GM21723 (cell line): ENCODE data around the gene CDC42.
"Not testable (repeated sequence)": the region's sequence is repeated elsewhere in the genome, so short reads cannot be mapped to it uniquely, and the experiment has no call there.

Experiments
- ATAC-seq: cut with Tn5 transposase; IDR thresholded peaks from one replicate; pipeline ENCODE4 v1.9.1; 2021; ENCODE audit warnings: mild to moderate bottlenecking, moderate library complexity; ENCODE audit not compliant: unreplicated experiment

Gene CDC42

DNA sequence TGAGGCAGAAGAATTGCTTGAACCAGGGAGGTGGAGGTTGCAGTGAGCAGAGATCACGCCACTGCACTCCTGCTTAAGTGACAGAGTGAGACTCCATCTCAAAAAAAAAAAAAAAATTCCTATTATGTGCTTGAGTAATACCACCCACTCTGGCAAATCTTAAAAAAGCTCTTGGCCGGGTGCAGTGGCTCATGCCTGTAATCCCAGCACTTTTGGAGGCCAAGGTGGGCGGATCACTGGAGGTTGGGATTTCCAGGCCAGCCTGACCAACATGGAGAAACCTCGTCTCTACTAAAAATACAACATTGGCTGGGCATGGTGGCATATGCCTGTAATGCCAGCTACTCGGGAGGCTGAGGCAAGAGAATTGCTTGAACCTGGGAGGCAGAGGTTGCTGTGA lies 17.7 kb upstream of the CDC42 start:
- not testable (repeated sequence) for ATAC-seq

DNA sequence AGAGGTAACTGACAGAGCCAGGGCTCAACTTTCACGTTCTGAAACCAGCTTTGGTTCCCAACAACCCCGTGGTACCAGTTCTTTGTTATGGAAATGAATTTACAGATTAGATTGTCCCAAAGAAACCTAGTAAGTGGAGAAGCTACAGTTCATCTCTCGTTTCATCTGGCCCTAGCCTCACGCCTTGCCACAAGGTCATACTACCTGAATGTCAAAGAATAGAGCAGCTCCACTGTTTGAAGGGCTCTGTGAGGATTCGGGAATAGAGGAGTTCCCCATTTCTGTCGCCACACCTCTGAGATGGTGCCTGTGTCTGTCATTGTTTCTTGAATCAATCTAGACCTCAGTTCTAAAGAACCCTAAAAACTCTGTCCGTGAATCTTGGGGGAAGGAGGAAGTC lies 15.0 kb upstream of the CDC42 start:
- ATAC-seq = no peak

DNA sequence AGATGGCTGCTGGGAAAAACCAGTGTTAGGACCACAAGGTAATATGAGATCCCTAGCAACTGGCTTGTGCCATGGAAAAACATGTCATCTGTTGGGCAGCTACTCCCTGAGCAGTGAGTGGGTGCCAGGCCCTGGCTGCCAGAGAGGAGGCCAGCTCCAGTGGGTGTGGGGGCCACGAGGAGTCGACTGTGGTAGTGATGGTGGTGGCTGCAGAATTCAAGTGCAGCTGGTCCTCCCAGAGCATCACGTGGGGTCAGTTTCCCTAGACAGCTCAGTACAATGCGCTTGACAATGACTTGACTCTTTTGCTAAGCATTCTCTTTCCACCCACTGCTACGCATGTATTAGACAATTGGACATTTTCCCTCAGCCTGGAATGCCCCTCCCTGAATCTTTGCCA lies 14.5 kb upstream of the CDC42 start:
- ATAC-seq = no peak

DNA sequence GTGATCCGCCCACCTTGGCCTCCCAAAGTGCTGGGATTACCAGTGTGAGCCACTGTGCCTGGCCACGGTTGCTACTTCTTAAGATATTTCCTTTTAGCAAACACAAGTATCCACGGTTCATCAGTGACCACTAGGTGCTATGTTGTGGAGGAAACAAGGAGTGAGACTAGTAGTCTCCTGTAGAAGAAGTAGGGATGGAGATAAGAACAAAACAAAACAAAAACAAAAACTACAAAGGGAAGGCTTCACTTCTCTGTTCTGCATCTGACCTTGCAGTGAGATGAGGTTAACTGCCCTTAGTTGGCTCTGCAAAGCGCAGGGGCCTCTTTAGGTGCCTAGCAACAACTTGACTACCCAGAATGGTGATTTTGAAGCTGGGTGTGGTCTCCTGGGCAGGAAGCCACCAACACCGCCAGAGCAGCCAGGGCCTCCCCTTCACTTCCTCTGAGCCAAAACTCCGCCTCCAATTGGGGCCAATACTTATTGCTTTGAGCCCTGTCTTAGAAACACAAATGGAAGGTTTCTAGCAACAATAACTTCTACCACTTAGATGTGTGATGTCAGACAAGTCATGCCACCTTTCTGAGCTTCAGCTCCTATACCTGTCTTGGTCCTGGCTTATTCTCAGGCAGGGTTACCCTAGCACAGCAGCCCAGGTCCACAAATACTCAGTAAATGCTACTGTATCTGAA lies 12.8 kb upstream of the CDC42 start:
- peak; percentile 97 for ATAC-seq

DNA sequence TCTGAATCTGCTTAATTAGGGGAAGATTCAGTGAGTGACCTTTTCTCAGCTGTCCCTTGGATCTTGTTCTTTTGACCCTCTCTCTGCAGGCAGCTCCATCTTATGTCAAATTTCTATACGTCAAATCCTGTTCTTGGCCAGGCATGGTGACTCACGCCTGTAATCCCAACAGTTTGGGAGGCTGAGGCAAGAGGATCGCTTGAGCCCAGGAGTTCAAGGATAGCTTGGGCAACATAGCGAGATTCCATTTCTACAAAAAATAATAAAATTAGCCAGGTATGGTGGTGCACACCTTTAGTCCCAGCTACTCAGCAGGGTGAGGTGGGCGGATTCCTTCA lies 12.3 kb upstream of the CDC42 start:
- ATAC-seq = no peak

DNA sequence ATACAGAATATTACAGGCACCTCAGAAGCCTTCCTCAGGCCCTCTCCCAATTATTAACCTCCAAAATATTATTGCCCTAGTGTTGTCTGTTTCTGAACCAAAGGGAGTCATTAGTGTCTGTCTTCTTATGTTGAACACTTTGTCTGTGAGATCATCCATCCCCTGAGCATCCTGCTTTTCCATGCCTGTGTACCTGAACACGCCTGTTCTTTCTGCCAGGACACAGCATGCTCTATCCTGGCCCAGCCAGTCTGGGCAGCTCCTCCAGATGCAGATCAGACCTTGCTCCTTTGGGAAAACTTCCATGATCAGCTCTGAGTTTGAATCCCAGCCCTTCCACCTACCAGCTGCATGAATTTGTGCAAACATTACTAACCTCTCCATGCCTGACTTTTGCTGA lies 11.0 kb upstream of the CDC42 start:
- no peak for ATAC-seq

DNA sequence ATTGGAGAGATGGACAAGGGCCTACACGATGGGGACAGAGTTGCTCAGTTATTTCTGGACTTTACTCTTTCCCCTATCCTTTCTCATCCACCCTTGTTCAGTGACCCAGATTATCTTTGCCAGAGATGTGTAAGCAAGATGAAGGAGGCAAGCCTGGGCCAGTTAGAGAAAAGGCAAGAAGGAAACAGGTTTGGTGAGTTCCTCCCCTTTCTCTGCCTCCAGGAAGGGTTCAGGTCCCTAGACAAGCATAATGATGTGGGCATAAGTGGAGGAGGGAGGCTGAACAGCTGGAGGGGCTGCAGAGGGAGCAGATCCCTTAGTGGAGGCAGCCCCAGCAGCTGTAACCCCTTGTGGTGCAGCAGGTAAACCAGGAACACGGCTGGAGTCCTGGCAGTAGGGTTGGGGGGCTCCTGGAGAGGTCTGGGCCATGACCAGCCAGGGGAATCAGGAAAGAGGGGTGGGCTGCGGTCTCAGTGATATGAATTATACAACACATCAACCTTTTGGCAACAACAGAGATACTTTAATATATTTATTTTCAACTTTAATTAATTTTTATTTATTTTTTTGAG lies 9.2 kb upstream of the CDC42 start:
- no peak for ATAC-seq

DNA sequence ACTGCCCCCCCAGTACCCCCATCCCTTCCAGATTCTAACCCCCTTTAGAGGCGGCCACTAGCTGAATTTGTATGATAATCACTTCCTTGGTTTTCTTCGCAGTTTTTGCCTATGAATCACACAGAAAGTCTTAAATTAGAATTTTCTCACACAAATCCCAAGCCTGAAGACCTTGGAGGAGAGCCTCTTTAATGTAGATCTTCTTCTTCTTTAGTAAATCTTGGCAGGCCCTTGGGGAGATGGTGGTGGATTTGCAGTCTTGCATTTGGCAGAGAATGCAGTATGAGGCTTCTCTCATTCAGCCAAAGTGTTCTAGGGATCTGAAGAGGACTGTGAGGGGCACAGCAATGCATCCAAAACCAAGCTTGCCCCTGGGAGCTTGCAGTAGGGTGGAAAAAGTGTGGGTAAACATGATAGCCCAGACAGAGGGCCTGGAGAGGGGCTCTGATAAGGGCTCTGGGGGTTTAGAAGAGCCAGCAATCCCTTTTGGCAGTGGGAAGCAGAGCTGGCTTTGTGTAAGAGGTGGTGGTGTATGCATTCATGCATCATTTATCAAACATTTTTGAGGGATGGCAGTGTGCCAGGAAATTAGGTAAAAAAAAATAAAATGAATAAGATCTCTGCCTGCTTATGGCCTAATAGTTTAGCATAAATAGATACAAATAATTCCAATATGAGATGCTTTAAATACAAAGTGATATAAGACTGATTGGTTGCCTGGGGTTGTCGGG lies 7.7 kb upstream of the CDC42 start:
- ATAC-seq = no peak

DNA sequence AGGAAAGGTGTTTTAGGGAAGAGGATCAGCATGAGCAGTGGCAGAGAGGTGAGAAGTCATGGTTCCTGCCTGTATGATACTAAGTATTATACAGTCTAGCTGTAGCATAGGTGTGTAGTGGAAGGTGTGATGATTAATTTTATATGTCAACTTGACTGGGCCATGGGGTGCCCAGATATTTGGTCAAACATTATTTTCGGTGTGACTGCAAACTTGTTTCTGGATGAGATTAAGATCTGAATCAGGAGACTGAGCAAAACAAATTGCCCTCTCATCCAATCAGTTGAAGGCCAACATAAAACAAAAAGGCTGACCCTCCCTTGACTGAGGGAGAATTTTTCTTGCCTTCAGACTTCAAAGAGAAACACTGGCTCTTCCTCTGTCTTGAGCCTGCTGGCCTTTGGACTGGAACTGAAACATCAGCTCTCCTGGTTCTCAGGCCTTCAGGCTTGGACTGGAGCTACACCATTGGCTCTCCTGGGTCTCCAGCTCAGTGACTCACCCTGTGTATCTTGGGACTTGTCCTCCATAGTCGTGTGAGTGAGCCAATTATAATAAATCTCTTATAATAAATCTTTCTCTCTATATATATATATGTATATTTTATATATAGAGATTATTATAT lies 6.8 kb upstream of the CDC42 start:
- no peak for ATAC-seq

DNA sequence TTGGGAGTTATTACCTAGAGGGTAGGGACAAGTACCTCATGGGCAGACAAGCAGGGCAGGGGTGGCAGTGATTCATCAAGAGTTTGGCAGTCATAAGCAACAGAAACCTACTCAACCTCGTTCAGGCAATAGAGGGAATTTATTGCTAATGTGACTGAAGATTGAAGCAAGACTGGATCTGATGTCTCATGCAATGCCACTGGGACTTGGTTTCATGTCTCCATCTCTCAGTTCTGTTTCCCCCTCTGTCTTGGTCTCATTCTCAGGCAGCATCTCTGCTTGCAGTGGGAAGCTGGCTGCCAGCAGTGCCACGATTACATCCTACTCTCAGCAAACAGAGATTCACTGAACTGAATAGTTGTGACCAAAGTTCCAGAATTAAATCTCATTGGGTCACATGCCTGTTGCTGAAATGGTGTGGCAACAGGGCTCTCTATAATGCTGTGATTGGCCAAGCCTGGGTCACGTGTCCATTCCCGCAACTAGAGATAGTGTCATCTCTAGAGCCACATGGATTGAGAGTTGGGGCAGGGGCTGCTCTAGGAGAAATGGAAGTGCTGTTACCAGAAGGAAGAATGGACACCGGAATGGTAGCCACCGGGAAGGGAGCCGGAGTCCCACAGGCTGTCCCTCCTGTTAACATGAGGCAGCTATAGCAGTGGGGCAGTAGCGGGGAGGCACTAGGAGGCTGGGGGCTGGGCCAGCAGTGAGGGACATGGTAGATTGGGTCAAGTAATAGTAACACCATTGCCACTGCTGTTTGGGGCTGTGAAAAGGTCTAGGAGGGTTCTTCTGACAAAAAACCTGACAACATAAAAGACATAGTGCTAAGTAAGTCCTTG lies 3.9 kb upstream of the CDC42 start:
- no peak for ATAC-seq

DNA sequence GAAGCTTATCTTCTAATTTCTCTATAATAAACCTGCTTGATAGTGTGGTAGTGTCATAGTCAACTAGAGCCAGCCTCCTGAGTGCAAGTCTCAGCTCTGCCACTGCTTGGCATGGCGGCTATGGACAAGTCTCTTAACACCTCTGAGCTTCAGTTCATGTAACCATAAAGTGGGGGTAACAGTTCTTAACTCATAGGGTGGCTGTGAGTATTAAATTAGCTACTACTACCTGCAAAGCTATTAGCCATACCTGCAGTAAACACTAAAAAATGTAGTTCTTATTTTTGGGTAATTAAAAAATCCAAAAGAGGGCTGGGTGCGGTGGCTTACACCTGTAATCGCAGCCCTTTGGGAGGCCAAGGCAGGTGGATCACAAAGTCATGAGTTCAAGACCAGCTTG lies 2.2 kb upstream of the CDC42 start:
- ATAC-seq = no peak

DNA sequence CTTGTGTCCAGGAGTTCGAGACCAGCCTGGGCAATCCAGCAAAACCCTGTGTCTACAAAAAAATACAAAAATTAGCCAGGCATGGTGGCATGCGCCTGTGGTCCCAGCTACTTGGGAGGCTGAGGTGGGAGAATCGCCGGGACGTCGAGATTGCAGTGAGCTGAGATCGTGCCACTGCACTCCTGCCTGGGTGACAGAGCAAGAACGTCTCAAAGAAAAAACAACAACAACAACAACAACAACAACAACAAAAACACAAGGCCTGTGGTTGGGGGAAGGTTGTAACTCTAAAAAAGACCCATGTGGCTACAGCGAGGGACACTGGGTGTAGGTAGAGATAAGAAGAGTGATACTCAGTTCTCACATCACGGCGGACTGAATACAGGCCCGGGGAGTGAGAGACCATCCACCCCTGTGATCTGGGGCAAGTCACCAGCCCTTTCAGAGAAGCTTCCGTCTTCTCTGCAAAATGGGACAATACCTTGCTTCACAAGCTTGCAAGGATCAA lies 848 bp upstream of the CDC42 start:
- no peak for ATAC-seq

DNA sequence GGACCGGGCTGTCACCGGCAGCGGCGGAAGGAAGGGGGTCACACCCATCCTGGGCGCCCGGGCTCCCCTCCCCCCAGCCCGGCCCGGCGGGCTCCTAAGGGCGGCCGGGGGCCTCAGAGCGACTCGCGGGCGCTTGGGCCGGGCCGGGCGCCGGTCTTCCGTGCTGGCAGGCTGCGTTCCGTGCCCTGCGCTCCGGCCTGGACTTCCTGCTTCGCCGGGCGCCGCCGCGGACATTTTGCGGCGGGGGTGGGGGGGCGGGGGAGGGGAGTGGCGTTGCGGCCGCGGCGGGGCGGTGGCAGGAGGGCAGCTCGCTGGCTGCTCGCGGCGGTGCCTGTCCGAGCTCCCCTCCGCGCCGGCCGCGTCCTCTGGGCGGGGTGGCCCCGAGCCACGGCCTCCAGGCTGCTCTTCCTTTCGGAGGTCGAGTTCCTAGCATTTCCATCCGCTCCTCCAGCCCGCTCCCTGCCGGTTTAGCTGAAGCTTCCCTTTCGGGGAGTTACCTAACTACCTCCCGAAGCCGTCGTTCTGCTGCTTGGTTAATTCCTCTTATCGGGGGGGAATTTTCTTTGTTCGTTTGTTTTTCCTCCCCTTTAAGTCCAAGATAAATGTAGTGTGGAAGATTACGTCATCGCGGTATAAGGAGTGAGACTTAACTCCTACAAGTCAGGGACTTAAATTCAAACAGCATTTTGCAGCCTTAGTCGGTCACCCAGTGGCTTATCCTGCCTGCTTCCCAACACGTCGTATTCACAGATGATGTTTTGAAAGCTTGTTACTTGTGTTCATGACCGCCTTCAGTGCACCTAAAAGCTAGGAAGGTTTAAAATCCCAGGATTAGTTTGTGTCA lies 730 bp downstream of the CDC42 start:
- ATAC-seq = peak; percentile 42

DNA sequence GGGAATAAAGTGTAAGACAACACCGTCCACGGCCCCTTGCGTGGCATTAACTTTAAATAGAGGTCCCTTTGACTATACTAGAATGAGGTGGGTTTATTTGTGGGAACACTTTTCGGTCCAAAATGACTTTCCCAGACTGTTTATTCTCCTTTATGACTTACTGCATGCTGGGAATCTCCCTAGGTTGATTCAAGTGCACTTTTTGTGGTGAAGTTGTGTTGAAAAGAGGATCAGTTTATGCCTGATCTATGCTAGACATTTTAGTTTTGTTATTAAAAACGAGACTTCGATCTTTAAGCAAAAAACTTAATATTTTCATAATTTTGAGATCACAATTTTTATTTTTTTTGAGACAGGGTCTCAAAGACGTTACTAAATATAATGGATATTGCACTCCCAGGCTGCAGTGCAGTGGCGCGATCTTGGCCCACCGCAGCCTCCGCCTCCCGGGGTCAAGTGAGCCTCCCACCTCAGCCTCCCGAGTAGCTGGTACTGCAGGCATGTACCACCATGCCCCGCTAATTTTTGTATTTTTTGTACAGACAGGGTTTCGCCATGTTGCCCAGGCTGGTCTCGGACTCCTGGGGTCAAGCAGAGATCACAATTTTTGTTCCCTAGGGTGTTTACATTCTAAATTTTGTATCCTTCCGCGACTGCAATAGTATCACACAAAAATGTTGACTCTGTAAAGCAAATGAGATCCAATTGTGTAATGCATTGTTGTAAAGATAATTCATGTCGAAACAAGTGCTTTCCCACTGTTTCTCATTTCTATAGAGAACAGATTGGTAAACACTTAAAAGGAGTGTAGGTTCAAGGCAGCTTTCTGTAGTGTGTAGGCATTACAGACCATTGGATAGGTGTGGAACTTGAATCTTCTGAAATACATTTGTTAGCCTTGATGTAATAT lies 1.6 kb downstream of the CDC42 start:
- no peak for ATAC-seq

DNA sequence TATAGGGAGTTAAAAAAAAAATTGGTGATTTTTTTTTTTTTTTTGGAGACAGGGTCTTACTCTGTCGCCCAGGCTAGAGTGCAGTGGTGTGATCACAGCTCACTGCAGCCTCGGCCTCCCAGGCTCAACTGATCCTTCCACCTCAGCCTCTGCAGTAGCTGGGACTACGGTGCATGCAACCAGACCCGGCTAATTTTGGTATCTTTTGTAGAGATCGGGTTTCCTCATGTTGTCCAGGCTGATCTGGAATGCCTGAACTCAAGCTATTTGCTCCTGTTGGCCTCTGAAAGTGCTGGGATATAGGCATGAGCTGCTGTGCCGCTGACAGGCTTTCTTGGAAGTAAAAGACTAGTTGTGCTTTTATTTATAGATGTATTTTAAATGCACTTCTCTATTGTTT lies 3.0 kb downstream of the CDC42 start:
- no peak for ATAC-seq

DNA sequence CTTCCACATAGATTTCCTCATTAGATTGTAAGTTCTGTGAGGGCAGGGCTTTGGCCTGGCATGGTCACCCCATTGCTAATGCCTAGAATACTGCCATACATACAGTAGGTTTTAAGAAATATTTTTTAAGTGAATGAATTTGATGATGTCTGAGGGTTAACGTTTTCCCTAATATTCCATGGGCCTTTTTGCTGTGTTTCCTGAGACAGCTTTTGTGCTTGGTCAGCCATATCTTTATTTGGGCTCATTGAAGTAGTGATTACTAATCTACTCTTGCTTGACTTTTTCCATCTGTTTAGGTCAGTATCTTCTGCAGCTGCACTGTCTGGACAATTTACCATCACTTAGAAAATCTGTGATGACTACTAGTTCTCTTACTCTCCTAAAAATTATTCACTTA lies 3.5 kb downstream of the CDC42 start:
- ATAC-seq = no peak

DNA sequence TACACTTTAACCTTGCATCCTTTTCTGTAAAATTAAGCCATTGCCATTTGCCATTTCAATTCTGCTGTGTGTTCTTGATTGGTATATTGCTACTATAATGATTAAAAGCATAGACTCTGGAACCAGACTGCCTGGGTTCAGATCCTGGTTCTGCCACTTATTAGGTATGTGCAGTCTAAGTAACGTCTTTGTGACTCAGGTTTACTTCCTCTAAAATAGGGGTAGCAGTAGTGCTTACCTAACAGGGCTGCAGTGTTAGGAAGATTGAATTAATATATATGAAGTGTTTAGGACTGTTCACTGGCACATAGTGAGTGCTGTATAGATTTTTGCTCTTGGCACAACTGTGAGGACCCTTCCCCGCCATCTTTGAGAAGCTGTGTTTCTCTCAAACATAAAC lies 4.4 kb downstream of the CDC42 start:
- ATAC-seq = no peak

DNA sequence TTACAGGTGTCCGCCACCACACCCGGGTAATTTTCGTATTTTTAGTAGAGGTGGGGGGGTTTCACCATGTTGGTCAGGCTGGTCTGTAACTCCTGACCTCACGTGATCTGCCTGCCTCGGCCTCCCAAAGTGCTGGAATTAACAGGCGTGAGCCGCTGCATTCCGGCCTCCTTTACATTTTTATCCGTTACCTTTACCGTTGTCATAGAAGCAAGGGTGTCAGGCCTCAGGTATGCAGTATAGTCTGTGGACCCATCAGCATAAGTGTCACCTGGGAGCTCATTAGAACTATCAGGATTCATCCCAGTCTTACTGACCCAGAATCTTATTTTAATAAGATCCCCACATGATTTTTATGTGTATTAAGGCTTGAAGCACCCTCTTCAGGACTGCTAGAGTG lies 5.4 kb downstream of the CDC42 start:
- no peak for ATAC-seq

DNA sequence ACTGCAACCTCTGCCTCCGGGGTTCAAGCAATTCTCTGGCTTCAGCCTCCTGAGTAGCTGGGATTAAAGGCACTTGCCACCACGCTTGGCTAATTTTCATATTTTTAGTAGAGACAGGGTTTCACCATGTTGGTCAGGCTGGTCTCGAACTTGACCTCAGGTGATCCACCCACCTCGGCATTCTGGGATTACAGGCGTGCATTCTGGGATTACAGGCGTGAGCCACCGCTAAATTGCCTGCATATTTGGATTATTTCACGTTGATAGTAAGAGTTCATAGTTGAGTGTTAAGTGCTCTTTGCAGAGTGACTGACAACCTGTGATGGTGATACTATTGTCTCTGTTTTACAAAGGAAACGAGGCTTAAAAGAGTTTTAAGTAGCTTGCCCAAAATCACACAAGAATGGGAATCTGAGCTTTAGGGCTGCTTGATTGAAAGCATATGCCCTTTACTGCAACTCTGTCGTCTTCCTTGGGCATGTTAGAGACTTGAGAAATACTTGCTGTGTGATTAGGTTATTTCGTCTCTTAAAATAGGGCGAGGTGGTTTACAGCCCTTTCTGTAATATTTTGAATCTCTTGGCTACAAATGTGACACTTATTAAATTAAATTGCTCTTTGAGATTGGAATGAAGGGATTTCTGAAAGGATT lies 12.4 kb downstream of the CDC42 start:
- no peak for ATAC-seq
